ENCODE measurements around the gene WDR47.
A peak's percentile ranks its signal among the peaks of the same experiment; 100 is the strongest.

The WDR47 gene

DNA sequence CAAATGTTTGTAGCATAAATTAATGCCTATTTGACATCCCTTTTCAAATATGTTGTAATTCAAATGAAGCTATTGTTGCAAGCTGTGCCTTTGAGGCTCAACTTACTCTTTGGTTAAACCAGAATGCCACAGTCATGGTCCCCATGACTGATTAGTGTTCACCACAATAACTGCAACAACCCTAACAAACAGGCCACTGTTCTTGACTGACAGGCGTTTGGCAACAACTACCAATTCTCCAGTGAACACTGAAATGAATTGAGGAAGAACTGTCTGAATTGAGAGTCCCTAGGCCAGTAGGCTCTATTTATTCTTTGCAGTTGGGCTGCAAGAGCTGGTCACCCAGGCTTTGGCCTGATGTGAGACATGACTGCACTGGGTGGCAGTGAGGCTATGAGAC is 42.0 kb upstream of the WDR47 start:
- FAIRE-seq (no peak), DNase-seq (ENCODE audit: insufficient read length, low spot score) (no peak)
- TF ChIP-seq, protein P1, sequence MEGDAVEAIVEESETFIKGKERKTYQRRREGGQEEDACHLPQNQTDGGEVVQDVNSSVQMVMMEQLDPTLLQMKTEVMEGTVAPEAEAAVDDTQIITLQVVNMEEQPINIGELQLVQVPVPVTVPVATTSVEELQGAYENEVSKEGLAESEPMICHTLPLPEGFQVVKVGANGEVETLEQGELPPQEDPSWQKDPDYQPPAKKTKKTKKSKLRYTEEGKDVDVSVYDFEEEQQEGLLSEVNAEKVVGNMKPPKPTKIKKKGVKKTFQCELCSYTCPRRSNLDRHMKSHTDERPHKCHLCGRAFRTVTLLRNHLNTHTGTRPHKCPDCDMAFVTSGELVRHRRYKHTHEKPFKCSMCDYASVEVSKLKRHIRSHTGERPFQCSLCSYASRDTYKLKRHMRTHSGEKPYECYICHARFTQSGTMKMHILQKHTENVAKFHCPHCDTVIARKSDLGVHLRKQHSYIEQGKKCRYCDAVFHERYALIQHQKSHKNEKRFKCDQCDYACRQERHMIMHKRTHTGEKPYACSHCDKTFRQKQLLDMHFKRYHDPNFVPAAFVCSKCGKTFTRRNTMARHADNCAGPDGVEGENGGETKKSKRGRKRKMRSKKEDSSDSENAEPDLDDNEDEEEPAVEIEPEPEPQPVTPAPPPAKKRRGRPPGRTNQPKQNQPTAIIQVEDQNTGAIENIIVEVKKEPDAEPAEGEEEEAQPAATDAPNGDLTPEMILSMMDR (IDR thresholded peaks at IDR 0.05; ENCODE audit: insufficient read depth, missing control alignments) = no peak

DNA sequence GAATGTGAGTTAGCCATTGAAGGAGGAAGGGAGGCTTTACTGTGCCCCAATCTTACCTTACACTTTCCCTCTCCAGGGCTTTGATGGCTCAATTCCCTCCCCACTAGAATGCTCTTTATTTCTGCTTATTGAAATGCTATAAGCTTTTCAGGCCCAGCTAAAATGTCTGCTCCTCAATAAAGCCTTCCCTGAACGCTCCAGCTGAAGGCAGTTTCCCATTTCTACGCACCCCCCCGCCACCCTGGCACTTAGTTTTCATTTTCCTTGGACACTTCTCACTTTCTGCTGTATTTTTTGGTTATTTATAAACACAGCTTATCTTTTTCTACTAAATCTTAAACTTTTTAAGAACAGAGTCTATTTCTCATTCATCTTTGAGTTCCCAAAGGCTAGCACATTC is 41.6 kb upstream of the WDR47 start:
- DNase-seq (ENCODE audit: insufficient read length, low spot score) = no peak
- no peak for FAIRE-seq
- TF ChIP-seq, protein P1 (IDR thresholded peaks at IDR 0.05; ENCODE audit: insufficient read depth, missing control alignments) = no peak

DNA sequence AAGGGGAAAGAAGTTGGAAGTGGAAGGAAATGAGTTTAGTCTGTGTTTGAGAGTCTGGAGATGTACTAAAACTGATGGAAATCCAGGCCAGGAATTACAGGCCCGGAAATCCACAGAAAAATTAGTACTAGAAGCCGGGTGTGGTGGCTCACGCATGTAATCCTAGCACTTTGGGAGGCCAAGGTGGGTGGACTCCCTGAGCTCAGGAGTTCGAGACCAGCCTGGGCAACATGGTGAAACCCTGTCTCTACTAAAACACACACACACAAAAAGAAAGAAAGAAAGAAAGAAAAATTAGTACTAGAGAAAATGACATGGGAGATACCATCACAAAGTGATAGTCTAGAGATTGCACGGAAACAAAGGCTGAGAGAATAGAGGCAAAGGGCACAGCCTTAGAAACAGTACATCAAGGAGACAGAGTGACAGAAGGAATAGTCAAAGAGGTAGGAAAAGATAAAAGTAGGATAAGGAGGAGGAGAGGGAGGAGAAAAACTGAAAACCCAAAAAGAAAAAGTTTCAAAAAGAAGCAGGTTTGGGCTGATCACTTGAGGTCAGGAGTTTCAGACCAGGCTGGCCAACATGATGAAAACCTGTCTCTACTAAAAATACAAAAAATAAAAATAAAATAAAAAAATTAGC is 38.7 kb upstream of the WDR47 start:
- TF ChIP-seq, protein P1 (IDR thresholded peaks at IDR 0.05; ENCODE audit: insufficient read depth, missing control alignments) = no peak
- no peak for DNase-seq (ENCODE audit: insufficient read length, low spot score)
- no peak for FAIRE-seq

DNA sequence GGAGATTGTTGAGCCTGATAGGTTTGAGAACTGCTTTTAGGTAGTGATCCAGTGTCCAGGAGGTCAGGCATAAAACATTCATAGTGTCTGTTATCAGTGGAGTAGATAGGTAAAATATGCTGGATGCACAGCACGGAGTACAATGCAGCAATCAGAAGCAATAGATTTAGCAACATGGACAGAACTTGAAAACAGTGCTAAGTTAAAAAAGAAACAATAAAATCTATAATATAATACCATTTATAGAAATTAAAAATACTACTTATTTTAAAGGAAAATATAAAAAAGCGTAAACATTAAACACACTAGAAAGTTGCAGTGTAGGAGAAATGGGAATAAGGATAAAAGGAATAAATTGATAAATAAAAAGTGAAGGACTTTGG is 37.3 kb upstream of the WDR47 start:
- no peak for DNase-seq (ENCODE audit: insufficient read length, low spot score)
- no peak for FAIRE-seq
- TF ChIP-seq, protein P1 (IDR thresholded peaks at IDR 0.05; ENCODE audit: insufficient read depth, missing control alignments) = no peak

DNA sequence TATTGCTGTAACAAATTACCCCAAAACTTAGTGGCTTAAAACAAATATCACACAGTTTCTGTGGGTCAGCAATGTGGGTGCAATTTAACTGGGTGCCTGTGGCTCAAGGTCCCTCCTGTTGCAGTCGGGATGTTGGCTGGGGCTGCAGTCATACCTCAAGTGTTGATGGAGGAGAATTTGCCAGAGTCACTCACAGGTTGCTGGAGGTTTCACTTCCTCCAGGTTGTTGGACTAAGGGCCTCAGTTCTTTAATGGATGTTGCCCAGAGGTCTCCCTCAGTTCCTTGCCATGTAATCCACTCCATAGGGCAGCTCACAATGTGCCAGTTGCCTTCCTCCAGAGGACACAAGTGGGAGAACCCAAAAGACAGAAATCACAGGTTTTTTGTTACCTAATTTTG is 36.4 kb upstream of the WDR47 start:
- DNase-seq (ENCODE audit: insufficient read length, low spot score) (no peak), FAIRE-seq (no peak)
- TF ChIP-seq, protein P1 (IDR thresholded peaks at IDR 0.05; ENCODE audit: insufficient read depth, missing control alignments) = no peak

DNA sequence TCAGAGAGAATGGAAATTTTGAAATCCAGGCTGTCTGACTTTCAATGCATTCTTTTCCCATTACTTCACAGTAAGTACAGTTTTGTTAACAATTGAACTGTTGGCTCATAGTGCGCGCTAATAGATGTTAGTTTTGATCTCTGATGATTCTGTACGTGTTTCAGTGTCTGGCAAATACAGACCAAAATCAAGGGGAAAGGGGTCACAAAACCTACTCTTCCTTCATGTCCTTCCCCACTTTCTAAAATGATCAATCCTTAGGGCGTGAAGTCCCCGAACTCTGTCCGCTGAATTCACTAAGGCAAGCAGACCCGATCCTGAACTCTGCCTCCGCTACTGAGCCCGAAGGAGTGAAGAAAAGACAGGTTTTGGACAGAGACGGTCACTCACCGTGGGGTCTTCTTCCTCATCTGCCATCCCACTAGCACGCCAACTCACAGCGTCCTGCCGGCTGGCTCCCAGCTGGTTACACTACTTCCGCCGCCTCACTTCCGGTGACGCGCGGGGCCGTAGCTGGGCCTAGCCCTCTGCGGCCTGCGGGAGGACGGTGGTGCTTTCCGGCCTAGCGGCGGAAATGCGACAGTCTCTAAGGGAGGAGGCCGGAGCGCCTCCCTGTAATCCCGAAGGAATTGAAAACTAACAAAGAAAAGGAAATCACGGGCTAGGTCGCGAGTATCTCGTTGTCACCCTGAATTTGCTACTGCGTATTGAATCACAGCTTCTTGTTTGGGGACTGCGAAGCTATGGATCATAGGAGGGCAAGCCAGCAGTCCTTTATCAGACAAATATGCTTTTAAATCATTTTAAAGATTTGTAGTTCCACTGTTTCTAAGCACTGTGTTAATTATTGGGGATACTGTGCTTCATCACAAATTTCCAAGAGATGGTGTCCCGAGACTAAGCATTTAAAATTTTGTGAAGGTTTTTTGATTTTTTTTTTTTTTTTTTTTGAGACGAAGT is 33.9 kb upstream of the WDR47 start, which contains the start of gene TAF13:
Gene TAF13, minus strand, starts transcription at position 473 of the 960 bp plus-strand sequence. Its CDS starts 56 bp downstream, at position 417.
- FAIRE-seq (no peak), DNase-seq (ENCODE audit: insufficient read length, low spot score) (peak; percentile 74)
- TF ChIP-seq, protein P1 (IDR thresholded peaks at IDR 0.05; ENCODE audit: insufficient read depth, missing control alignments) = no peak

Data from D721Med (cell line).